ENCODE measurements around the gene ADGRG2. TPM values are rescaled to one million over a fixed set of nuclear protein-coding genes. Genes with fewer than 3 reads are reported as not detected.
"Not testable (repeated sequence)": the region's sequence is repeated elsewhere in the genome, so short reads cannot be mapped to it uniquely, and the experiment has no call there.

The ADGRG2 gene
- total and polyA plus RNA-seq, 12 donors, result 0.24 to 1.7 (median 0.46) TPM

GRCh38 chrX:19028560-19028959 lies 93.7 kb downstream of the ADGRG2 start:
- 76 to 90% (median 84%) methylated on average over 6 of the region's 6 CpGs for WGBS, 4 donors
- H3K27me3 ChIP-seq, result no peaks in the 10 kb centered on the region
- TF ChIP-seq CTCF (IDR thresholded peaks at IDR 0.05) (no peak), POLR2A (IDR thresholded peaks at IDR 0.05) (no peak)
- no peaks in the 10 kb centered on the region for H3K9me3 ChIP-seq (replicated peaks in 1 of 3)
- no peaks in the 10 kb centered on the region for H3K36me3 ChIP-seq (replicated peaks in 1 of 2)
- H3K4me3 ChIP-seq, result no peak overlapping the region
- intact Hi-C loops (cut with DNase I), result no loop called here
- no peaks in the 10 kb centered on the region for H3K4me1 ChIP-seq (replicated peaks in 1 of 2)
- no peak for DNase-seq
- no peak overlapping the region for H3K27ac ChIP-seq

GRCh38 chrX:19024366-19024765 lies 97.9 kb downstream of the ADGRG2 start:
- no peak for TF ChIP-seq CTCF (IDR thresholded peaks at IDR 0.05)
- no peak for TF ChIP-seq POLR2A (IDR thresholded peaks at IDR 0.05)
- no peak overlapping the region for H3K4me3 ChIP-seq
- no peak overlapping the region for H3K27ac ChIP-seq
- no peaks in the 10 kb centered on the region for H3K4me1 ChIP-seq (replicated peaks in 1 of 2)
- DNase-seq, result no peak
- no peaks in the 10 kb centered on the region for H3K9me3 ChIP-seq (replicated peaks in 1 of 3)
- H3K36me3 ChIP-seq (replicated peaks in 1 of 2), result no peaks in the 10 kb centered on the region
- WGBS, 4 donors, result 73 to 96% (median 85%) methylated on average over 4 of the region's 4 CpGs
- peaks cover 5% of the 10 kb centered on the region for H3K27me3 ChIP-seq
- intact Hi-C loops (cut with DNase I), result no loop called here

GRCh38 chrX:19019996-19020395 lies 102.3 kb downstream of the ADGRG2 start:
- 94 to 100% (median 97%) methylated on average over 2 of the region's 2 CpGs for WGBS, 4 donors
- H3K27me3 ChIP-seq, result peaks cover 5% of the 10 kb centered on the region

GRCh38 chrX:19017271-19017670 lies 105.0 kb downstream of the ADGRG2 start:
- Histone ChIP-seq H3K4me3 (no peak overlapping the region), H3K27ac (no peak overlapping the region), H3K27me3 (peaks cover 5% of the 10 kb centered on the region), H3K9me3 (replicated peaks in 1 of 3) (no peaks in the 10 kb centered on the region), H3K36me3 (replicated peaks in 1 of 2) (no peaks in the 10 kb centered on the region), H3K4me1 (replicated peaks in 1 of 2) (no peaks in the 10 kb centered on the region)
- intact Hi-C loops (cut with DNase I), result no loop called here
- DNase-seq, result peak in 3 of 7 donors; percentile 10 to 17 (median 13)
- 29 to 59% (median 41%) methylated on average over 3 of the region's 3 CpGs for WGBS, 4 donors
- TF ChIP-seq POLR2A (IDR thresholded peaks at IDR 0.05), result no peak
- peak in 5 of 6 experiments; percentile 16 to 42 (median 29) for TF ChIP-seq CTCF (IDR thresholded peaks at IDR 0.05)

More at GRCh38 chrX:19019996-19020395, 102.3 kb downstream of the ADGRG2 start:
- no peak for DNase-seq
- H3K9me3 ChIP-seq (replicated peaks in 1 of 3), result no peaks in the 10 kb centered on the region
- H3K27ac ChIP-seq, result no peak overlapping the region
- TF ChIP-seq POLR2A (IDR thresholded peaks at IDR 0.05) (no peak), CTCF (IDR thresholded peaks at IDR 0.05) (no peak)
- H3K4me3 ChIP-seq, result no peak overlapping the region
- no peaks in the 10 kb centered on the region for H3K4me1 ChIP-seq (replicated peaks in 1 of 2)
- intact Hi-C loops (cut with DNase I), result no loop called here
- H3K36me3 ChIP-seq (replicated peaks in 1 of 2), result no peaks in the 10 kb centered on the region

GRCh38 chrX:19016614-19017013 lies 105.7 kb downstream of the ADGRG2 start:
- 86 to 96% (median 93%) methylated on average over 3 to 8 of the region's 8 CpGs for WGBS, 4 donors
- intact Hi-C loops (cut with DNase I); H3K36me3 ChIP-seq (replicated peaks in 1 of 2); H3K27ac ChIP-seq; H3K9me3 ChIP-seq (replicated peaks in 1 of 3); H3K4me1 ChIP-seq (replicated peaks in 1 of 2); H3K27me3 ChIP-seq; DNase-seq; H3K4me3 ChIP-seq: not testable (repeated sequence)

Data from adrenal gland (tissue), 12 donors.